ENCODE data around the gene TOP3A. TPM values are rescaled to one million over a fixed set of nuclear protein-coding genes. Genes with fewer than 3 reads are reported as not detected.

Gene TOP3A
- total RNA-seq, 1 donor from 2014 or later: 46.4 TPM

DNA sequence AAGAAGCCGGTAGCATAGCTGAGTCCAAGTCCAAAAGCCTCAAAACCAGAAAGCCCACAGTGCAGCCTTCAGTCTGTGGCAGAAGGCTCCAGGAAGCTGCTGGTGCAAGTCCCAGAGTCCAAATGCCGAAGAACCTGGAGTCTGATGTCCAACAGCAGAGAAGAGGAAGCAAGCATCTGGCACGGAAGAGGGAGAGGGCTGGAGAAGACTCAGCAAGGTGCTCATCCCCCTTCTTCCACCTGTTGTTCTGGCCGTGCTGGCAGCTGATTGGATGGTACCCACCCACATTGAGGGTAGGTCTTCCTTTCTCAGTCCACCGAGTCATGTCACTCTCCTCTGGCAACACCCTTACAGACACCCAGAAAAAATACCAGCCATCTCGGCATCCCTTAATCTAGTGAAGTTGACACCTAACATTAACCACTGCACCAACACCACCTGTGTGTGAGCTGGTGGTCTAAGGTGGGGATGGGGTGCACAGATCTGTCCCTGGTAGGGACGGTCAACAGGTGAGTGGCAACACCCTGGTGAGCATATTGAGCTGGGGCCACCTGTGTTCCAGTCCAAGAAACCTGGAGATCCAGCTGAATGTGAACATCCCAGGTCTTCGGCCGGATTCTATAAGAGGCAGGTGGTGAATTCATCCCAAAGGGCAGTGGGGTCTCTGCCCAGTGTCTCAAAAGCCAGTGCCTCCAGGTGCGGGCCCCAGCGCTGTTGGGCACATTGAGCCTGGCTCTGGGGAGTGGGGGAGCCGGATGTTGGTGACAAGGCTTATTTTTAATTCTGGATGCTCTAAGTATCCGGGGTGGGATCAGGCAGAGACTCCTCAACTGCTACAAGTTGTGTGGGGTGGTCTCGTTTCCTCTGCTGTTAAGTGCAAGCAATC lies 44.5 kb downstream of the TOP3A start:
- Mint-ChIP-seq H3K27me3 (no peaks in the 10 kb centered on the region), H3K4me1 (no peaks in the 10 kb centered on the region), H3K9me3 (no peaks in the 10 kb centered on the region), H3K36me3 (ENCODE audit: low read depth) (peaks cover 22% of the 10 kb centered on the region), H3K4me3 (no peak overlapping the region), H3K27ac (no peak overlapping the region)
- intact Hi-C loops (cut with micrococcal nuclease): no loop called here
- no peak for DNase-seq
- ChIA-PET POLR2A (interaction anchor here (0.5 to 0.6 kb wide), 2 partner anchors 81 to 96 kb away, joined by 3 read pairs; no protein-coding TSS in a partner anchor), CTCF (no interaction called here)
- ATAC-seq (ENCODE audit: low read depth): no peak
- TF ChIP-seq, protein P1, sequence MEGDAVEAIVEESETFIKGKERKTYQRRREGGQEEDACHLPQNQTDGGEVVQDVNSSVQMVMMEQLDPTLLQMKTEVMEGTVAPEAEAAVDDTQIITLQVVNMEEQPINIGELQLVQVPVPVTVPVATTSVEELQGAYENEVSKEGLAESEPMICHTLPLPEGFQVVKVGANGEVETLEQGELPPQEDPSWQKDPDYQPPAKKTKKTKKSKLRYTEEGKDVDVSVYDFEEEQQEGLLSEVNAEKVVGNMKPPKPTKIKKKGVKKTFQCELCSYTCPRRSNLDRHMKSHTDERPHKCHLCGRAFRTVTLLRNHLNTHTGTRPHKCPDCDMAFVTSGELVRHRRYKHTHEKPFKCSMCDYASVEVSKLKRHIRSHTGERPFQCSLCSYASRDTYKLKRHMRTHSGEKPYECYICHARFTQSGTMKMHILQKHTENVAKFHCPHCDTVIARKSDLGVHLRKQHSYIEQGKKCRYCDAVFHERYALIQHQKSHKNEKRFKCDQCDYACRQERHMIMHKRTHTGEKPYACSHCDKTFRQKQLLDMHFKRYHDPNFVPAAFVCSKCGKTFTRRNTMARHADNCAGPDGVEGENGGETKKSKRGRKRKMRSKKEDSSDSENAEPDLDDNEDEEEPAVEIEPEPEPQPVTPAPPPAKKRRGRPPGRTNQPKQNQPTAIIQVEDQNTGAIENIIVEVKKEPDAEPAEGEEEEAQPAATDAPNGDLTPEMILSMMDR (IDR thresholded peaks at IDR 0.05): no peak

DNA sequence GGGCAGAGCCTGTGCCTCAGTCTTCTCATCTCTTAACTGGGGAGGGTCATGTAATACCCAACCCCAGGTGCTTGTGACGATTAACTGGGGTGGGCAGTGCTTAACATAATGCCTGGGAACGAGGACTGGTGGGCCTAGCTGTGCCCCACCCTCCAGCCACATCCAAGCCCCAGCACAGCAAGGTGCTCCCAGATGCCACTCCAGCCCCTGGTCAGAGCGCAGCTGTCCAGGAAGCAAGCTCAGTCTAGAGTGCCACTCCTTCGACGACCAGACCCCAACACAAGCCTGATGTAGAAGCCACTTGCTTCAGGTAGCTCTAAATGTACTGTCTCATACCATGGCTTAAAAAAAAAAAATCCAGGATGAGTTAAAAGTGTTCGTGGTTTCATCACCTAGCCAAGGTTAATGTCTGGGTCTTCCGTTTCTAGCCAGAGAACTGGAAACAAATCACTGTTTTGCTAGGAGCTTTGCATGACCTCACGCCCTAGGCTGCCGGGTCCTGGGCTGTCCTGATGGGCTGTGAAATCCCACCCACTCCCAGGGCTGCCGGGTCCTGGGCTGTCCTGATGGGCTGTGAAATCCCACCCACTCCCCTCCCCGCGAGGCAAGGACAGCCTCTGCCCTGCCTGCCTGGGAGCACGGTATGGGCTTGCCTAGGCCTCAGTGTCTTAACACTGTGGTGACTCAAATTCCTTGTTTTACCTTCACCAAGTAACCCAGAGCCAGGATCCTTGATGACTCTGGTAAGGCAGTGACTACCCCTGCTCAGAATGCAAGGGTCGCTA lies 46.7 kb downstream of the TOP3A start:
- H3K36me3 Mint-ChIP-seq (ENCODE audit: low read depth): peaks cover 19% of the 10 kb centered on the region
- intact Hi-C loops (cut with micrococcal nuclease): no loop called here
- H3K27ac Mint-ChIP-seq: no peak overlapping the region
- H3K4me3 Mint-ChIP-seq: no peak overlapping the region
- POLR2A ChIA-PET: no interaction called here
- CTCF ChIA-PET: interaction anchor here (0.6 kb wide), 1 partner anchor 1756 kb away, joined by 4 read pairs; no protein-coding TSS in a partner anchor
- no peaks in the 10 kb centered on the region for H3K9me3 Mint-ChIP-seq
- TF ChIP-seq, protein P1 (IDR thresholded peaks at IDR 0.05): no peak
- no peak for DNase-seq
- H3K27me3 Mint-ChIP-seq: no peaks in the 10 kb centered on the region
- ATAC-seq (ENCODE audit: low read depth): no peak
- H3K4me1 Mint-ChIP-seq: no peaks in the 10 kb centered on the region

DNA sequence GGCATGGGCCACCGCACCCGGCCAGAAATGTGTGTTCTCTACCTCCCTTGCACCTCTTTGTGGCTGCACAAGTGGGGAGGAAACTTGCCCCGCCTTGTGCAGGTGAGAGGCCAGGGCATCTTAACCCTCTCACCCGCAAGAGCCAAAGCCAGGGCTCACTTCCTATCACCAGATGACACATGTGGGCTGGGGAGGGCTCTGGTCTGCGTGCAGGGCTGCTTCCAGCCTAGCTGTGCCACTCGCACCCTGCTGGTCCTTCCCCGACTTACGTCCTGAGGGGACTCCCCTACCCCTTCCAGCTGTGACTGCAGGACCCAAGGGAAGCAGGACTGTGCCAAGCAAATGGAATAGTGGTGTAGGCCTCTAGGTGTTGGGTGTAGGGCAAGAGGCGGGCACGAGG lies 47.4 kb downstream of the TOP3A start:
- TF ChIP-seq, protein P1 (IDR thresholded peaks at IDR 0.05): no peak
- no peak for ATAC-seq (ENCODE audit: low read depth)
- ChIA-PET CTCF (no interaction called here), POLR2A (no interaction called here)
- Mint-ChIP-seq H3K9me3 (no peaks in the 10 kb centered on the region), H3K4me1 (no peaks in the 10 kb centered on the region), H3K36me3 (ENCODE audit: low read depth) (peaks cover 13% of the 10 kb centered on the region), H3K27ac (no peak overlapping the region), H3K4me3 (no peak overlapping the region), H3K27me3 (no peaks in the 10 kb centered on the region)
- intact Hi-C loops (cut with micrococcal nuclease): no loop called here
- DNase-seq: no peak

DNA sequence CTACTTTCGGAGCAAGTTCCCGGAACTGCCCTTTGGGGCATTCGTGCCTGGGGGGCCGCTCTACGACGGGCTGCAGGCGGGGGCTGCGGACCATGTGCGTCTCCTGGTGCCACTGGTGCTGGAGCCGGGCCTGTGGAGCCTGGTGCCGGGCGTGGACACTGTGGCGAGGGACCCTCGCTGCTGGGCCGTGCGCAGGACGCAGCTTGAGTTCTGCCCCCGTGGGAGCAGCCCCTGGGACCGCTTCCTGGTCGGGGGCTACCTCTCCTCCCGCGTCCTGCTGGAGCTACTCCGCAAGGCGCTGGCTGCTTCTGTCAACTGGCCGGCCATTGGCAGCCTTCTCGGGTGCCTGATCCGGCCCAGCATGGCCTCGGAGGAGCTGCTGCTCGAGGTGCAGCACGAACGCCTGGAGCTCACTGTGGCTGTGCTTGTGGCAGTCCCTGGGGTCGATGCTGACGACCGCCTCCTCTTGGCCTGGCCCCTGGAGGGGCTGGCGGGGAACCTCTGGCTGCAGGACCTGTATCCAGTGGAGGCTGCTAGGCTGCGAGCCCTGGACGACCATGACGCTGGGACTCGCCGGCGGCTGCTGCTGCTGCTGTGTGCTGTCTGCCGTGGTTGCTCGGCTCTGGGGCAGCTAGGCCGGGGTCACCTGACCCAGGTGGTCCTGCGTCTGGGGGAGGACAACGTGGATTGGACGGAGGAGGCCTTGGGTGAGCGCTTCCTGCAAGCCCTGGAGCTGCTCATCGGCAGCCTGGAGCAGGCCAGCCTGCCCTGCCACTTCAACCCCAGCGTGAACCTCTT lies 50.7 kb downstream of the TOP3A start:
- H3K27ac Mint-ChIP-seq: no peak overlapping the region
- H3K36me3 Mint-ChIP-seq (ENCODE audit: low read depth): peaks cover 9% of the 10 kb centered on the region
- ChIA-PET CTCF (interaction anchor here (1.3 kb wide), 1 partner anchor 10 kb away, joined by 3 read pairs; no protein-coding TSS in a partner anchor), POLR2A (no interaction called here)
- no peak overlapping the region for H3K4me3 Mint-ChIP-seq
- TF ChIP-seq, protein P1 (IDR thresholded peaks at IDR 0.05): no peak
- DNase-seq: no peak
- intact Hi-C loops (cut with micrococcal nuclease): loop anchor here (5.0 kb wide), 1 partner anchor 527 kb away; no protein-coding TSS in a partner anchor
- no peaks in the 10 kb centered on the region for H3K9me3 Mint-ChIP-seq
- no peaks in the 10 kb centered on the region for H3K27me3 Mint-ChIP-seq
- H3K4me1 Mint-ChIP-seq: peaks cover 18% of the 10 kb centered on the region
- no peak for ATAC-seq (ENCODE audit: low read depth)

Data from activated B cell treated with CpG ODN at 0.5 μM for 24 hours (primary cell).